Upper lobe of left lung (tissue), 4 donors: Measurements from ENCODE around the gene KIF5A.

ENCODE experiments used
- EP300 ChIP-seq, 4 donors: sonication (generic); formaldehyde crosslinking; IDR thresholded peaks; one replicate each; pipeline ENCODE4 v1.5.1; 2017; ENCODE audit warnings: antibody characterized with exemption in 4 of 4, control low read depth in 2 of 4
- POLR2A ChIP-seq, 4 donors: fragments of 450-650 bp; IDR thresholded peaks; one replicate each; pipeline ENCODE4 v1.5.1; 2016 to 2017; ENCODE audit warnings: antibody characterized with exemption in 4 of 4, mild to moderate bottlenecking in 2 of 4
- TF ChIP-seq, protein P1 (sequence below), 6 experiments: fragments of 450-650 bp in 4 of 6; fragments of 200-600 bp in 2 of 6; sonication (generic) in 2 of 6; IDR thresholded peaks; one replicate each; pipeline ENCODE4 v1.5.1; 2016 to 2019; ENCODE audit warnings: antibody characterized with exemption in 6 of 6

DNA sequence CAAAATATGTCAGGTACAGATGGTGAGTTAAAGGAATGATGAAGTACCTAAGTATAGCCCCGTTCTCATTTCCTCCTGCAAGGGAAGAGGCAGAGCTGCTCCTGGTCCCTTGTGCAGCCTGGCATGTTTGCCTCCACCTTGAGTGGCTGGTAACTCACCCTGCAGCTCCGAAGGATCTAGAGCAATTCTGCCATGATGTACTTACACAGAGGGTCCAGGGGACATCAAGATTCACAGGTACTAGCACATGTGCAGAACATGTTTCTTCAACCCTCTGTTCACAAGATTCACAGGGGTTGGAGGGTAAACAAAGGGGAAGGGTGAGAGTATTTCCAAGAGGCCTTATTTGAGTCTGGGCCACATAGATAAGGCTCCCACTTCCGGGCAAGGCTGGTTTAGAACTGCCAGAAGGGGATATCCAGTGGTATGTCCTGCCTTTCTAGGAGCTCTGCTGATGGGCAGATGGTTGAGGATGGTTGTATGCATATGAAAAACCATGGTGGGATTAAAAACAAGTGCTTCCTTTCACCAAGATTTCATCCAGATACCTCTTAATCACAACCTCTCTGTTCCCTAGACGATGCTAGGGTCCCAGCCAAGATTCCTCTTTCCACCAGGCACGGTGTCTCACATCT, 10.6 kb upstream of the KIF5A start:
- TF ChIP-seq, protein P1, sequence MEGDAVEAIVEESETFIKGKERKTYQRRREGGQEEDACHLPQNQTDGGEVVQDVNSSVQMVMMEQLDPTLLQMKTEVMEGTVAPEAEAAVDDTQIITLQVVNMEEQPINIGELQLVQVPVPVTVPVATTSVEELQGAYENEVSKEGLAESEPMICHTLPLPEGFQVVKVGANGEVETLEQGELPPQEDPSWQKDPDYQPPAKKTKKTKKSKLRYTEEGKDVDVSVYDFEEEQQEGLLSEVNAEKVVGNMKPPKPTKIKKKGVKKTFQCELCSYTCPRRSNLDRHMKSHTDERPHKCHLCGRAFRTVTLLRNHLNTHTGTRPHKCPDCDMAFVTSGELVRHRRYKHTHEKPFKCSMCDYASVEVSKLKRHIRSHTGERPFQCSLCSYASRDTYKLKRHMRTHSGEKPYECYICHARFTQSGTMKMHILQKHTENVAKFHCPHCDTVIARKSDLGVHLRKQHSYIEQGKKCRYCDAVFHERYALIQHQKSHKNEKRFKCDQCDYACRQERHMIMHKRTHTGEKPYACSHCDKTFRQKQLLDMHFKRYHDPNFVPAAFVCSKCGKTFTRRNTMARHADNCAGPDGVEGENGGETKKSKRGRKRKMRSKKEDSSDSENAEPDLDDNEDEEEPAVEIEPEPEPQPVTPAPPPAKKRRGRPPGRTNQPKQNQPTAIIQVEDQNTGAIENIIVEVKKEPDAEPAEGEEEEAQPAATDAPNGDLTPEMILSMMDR (IDR thresholded peaks at IDR 0.05), result no peak
- TF ChIP-seq POLR2A (IDR thresholded peaks at IDR 0.05) (no peak), EP300 (IDR thresholded peaks at IDR 0.05) (no peak)
